ENCODE data around the gene SCEL. TPM values are rescaled to one million over a fixed set of nuclear protein-coding genes. Genes with fewer than 3 reads are reported as not detected.

The SCEL gene
- total RNA-seq, 1 donor from 2014 or later, result 0.27 TPM

DNA sequence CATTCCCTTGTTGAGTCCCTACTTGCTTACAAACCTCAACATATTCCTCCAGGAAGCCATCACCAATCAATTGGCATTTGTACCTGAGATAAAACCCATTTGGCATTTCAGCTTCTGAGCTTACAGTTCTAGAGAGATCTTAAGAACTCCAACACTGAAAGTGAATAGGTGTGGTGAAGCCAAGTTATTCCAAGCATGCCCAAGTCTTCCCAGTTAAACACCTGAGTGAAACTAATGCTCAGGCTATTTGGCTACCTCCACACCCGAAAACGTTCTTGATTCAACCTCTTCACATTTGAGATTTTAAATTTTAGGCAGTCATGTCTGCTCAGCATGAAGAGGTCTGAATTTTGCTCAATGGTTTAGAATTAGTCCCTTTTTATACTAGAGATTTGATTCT is 2.5 kb upstream of the SCEL start:
- FAIRE-seq (peak; percentile 17), DNase-seq (ENCODE audit: low read depth) (no peak)
- H3K9ac ChIP-seq (ENCODE audit: low read length), result no peak overlapping the region
- Mint-ChIP-seq H3K4me1 (ENCODE audit: low read depth, unreplicated experiment) (peaks cover 12% of the 10 kb centered on the region), H3K27ac (ENCODE audit: unreplicated experiment) (no peak overlapping the region), H3K36me3 (ENCODE audit: low read depth, unreplicated experiment) (no peaks in the 10 kb centered on the region), H3K27me3 (ENCODE audit: low read depth, unreplicated experiment) (no peaks in the 10 kb centered on the region), H3K9me3 (ENCODE audit: unreplicated experiment) (no peaks in the 10 kb centered on the region), H3K4me3 (ENCODE audit: unreplicated experiment) (no peak overlapping the region)
- H3K79me2 ChIP-seq (ENCODE audit: insufficient read depth, low read length), result no peaks in the 10 kb centered on the region
- no peak for TF ChIP-seq EZH2 (IDR thresholded peaks at IDR 0.05; ENCODE audit: insufficient read depth, low read length)
- TF ChIP-seq, protein P1, sequence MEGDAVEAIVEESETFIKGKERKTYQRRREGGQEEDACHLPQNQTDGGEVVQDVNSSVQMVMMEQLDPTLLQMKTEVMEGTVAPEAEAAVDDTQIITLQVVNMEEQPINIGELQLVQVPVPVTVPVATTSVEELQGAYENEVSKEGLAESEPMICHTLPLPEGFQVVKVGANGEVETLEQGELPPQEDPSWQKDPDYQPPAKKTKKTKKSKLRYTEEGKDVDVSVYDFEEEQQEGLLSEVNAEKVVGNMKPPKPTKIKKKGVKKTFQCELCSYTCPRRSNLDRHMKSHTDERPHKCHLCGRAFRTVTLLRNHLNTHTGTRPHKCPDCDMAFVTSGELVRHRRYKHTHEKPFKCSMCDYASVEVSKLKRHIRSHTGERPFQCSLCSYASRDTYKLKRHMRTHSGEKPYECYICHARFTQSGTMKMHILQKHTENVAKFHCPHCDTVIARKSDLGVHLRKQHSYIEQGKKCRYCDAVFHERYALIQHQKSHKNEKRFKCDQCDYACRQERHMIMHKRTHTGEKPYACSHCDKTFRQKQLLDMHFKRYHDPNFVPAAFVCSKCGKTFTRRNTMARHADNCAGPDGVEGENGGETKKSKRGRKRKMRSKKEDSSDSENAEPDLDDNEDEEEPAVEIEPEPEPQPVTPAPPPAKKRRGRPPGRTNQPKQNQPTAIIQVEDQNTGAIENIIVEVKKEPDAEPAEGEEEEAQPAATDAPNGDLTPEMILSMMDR (IDR thresholded peaks at IDR 0.05; ENCODE audit: insufficient read depth, low read depth, low read length), result no peak
- no peaks in the 10 kb centered on the region for H3K36me3 ChIP-seq (ENCODE audit: insufficient read depth, low read length)
- H2AFZ ChIP-seq (ENCODE audit: low read depth, low read length), result no peak overlapping the region
- no peak overlapping the region for H3K4me2 ChIP-seq (ENCODE audit: low read length)
- H3K27ac ChIP-seq (ENCODE audit: low read depth, low read length), result no peak overlapping the region
- no peaks in the 10 kb centered on the region for H3K27me3 ChIP-seq (ENCODE audit: insufficient read depth, low read length)
- no peaks in the 10 kb centered on the region for H4K20me1 ChIP-seq (ENCODE audit: insufficient read depth, low read length)
- H3K9me3 ChIP-seq (ENCODE audit: insufficient read depth, low read depth, low read length), result no peaks in the 10 kb centered on the region
- peaks cover 2% of the 10 kb centered on the region for H3K4me1 ChIP-seq (ENCODE audit: insufficient read depth, low read length)
- H3K4me3 ChIP-seq (ENCODE audit: insufficient read depth, low read depth, low read length), result no peak overlapping the region

DNA sequence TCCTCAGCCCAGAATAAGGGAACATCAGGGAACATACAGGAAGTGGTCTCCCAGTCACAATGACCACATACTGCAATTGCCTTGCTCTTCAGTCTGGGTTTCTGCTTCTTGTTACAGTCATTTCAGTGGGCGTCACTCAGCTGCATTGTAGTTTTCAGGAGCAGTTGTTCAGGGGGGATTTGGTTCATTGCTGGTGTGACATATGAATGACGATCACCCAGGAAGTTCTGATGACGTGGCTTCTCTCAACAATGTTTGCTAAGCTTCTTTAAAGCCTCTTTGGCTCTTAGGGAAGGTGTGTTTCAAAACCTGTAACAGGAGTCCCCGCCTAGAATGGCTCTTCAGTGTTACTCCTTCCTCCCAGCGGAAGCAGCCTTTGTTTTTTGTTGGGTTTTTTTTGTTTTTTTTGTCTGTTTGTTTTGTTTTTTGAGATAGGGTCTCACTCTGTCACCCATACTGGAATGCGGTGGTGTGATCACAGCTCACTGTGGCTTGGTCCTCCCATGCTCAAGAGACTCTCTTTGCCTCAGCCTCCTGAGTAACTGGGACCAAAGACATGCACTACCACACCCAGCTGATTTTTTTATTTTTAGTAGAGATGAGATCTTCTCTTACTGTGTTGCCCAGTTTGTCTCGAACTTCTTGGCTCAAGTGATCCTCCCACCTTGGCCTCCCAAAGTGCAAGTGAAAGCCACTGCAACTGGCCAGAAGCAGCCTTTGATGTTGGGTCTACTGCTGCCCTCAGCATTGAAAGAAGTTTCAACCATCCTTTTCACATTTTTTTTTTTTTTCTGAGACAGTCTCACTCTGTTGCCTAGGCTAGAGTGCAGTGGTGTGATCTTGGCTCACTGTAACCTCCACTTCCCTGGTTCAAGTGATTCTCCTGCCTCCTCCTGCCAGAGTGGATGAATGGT is 1.4 kb upstream of the SCEL start:
- Mint-ChIP-seq H3K27me3 (ENCODE audit: low read depth, unreplicated experiment) (no peaks in the 10 kb centered on the region), H3K36me3 (ENCODE audit: low read depth, unreplicated experiment) (no peaks in the 10 kb centered on the region), H3K4me1 (ENCODE audit: low read depth, unreplicated experiment) (peaks cover 7% of the 10 kb centered on the region), H3K4me3 (ENCODE audit: unreplicated experiment) (no peak overlapping the region), H3K27ac (ENCODE audit: unreplicated experiment) (peak overlapping the region; percentile 2), H3K9me3 (ENCODE audit: unreplicated experiment) (no peaks in the 10 kb centered on the region)
- Histone ChIP-seq H3K4me2 (ENCODE audit: low read length) (peak overlapping the region; percentile 2), H2AFZ (ENCODE audit: low read depth, low read length) (no peak overlapping the region), H3K9ac (ENCODE audit: low read length) (no peak overlapping the region), H3K27ac (ENCODE audit: low read depth, low read length) (no peak overlapping the region), H3K4me3 (ENCODE audit: insufficient read depth, low read depth, low read length) (no peak overlapping the region), H3K4me1 (ENCODE audit: insufficient read depth, low read length) (peaks cover 2% of the 10 kb centered on the region), H4K20me1 (ENCODE audit: insufficient read depth, low read length) (no peaks in the 10 kb centered on the region), H3K27me3 (ENCODE audit: insufficient read depth, low read length) (no peaks in the 10 kb centered on the region), H3K36me3 (ENCODE audit: insufficient read depth, low read length) (no peaks in the 10 kb centered on the region), H3K79me2 (ENCODE audit: insufficient read depth, low read length) (no peaks in the 10 kb centered on the region), H3K9me3 (ENCODE audit: insufficient read depth, low read depth, low read length) (no peaks in the 10 kb centered on the region)
- peak; percentile 36 for DNase-seq (ENCODE audit: low read depth)
- TF ChIP-seq EZH2 (IDR thresholded peaks at IDR 0.05; ENCODE audit: insufficient read depth, low read length), result no peak
- TF ChIP-seq, protein P1 (IDR thresholded peaks at IDR 0.05; ENCODE audit: insufficient read depth, low read depth, low read length), result no peak
- FAIRE-seq, result no peak

DNA sequence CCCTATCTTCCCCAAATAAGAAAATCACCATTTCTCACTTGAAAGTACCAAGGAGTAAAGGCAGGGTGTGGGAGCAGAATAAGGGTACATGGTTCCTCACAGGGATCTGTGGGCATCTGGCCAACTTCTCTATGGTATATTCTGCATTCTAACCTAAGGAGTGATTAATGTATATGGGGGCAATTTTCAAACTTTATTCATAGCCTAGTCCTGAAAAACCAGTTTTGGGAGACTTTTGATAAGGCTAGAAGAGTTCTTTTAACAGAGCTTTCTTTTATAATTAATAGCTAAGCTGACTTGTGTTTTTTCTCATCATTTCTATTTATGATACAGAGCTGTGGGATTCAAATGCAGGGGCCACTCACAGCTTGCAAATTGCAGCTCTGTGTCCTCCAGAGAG is 852 bp downstream of the SCEL start:
- H3K9ac ChIP-seq (ENCODE audit: low read length), result no peak overlapping the region
- no peaks in the 10 kb centered on the region for H3K9me3 ChIP-seq (ENCODE audit: insufficient read depth, low read depth, low read length)
- H3K79me2 ChIP-seq (ENCODE audit: insufficient read depth, low read length), result no peaks in the 10 kb centered on the region
- H2AFZ ChIP-seq (ENCODE audit: low read depth, low read length), result no peak overlapping the region
- no peaks in the 10 kb centered on the region for H3K36me3 Mint-ChIP-seq (ENCODE audit: low read depth, unreplicated experiment)
- no peak overlapping the region for H3K27ac Mint-ChIP-seq (ENCODE audit: unreplicated experiment)
- peaks cover 7% of the 10 kb centered on the region for H3K4me1 Mint-ChIP-seq (ENCODE audit: low read depth, unreplicated experiment)
- no peaks in the 10 kb centered on the region for H3K27me3 ChIP-seq (ENCODE audit: insufficient read depth, low read length)
- no peak overlapping the region for H3K4me2 ChIP-seq (ENCODE audit: low read length)
- FAIRE-seq (no peak), DNase-seq (ENCODE audit: low read depth) (no peak)
- H4K20me1 ChIP-seq (ENCODE audit: insufficient read depth, low read length), result no peaks in the 10 kb centered on the region
- no peaks in the 10 kb centered on the region for H3K9me3 Mint-ChIP-seq (ENCODE audit: unreplicated experiment)
- H3K27me3 Mint-ChIP-seq (ENCODE audit: low read depth, unreplicated experiment), result no peaks in the 10 kb centered on the region
- no peak for TF ChIP-seq EZH2 (IDR thresholded peaks at IDR 0.05; ENCODE audit: insufficient read depth, low read length)
- TF ChIP-seq, protein P1 (IDR thresholded peaks at IDR 0.05; ENCODE audit: insufficient read depth, low read depth, low read length), result no peak
- H3K36me3 ChIP-seq (ENCODE audit: insufficient read depth, low read length), result no peaks in the 10 kb centered on the region
- peaks cover 2% of the 10 kb centered on the region for H3K4me1 ChIP-seq (ENCODE audit: insufficient read depth, low read length)
- H3K4me3 Mint-ChIP-seq (ENCODE audit: unreplicated experiment), result no peak overlapping the region
- H3K4me3 ChIP-seq (ENCODE audit: insufficient read depth, low read depth, low read length), result no peak overlapping the region
- no peak overlapping the region for H3K27ac ChIP-seq (ENCODE audit: low read depth, low read length)
